IgD-negative memory B cell (primary cell): ENCODE results near the gene YDJC. TPM values are rescaled to one million over a fixed set of nuclear protein-coding genes. Genes with fewer than 3 reads are reported as not detected.
"Not testable (repeated sequence)": the region's sequence is repeated elsewhere in the genome, so short reads cannot be mapped to it uniquely, and the experiment has no call there.

ENCODE experiments used
- H3K27ac Mint-ChIP-seq, 3 donors: one replicate each; pipeline ENCODE4 v1.8.0; 2020 to 2022; ENCODE audit warnings: mild to moderate bottlenecking in 3 of 3, mixed read lengths in 3 of 3, moderate library complexity in 1 of 3
- H3K27me3 Mint-ChIP-seq: one replicate; pipeline ENCODE4 v1.8.0; 2021; ENCODE audit warnings: mixed read lengths
- H3K36me3 Mint-ChIP-seq: one replicate; pipeline ENCODE4 v1.8.0; 2020; ENCODE audit warnings: mild to moderate bottlenecking, mixed read lengths
- H3K4me1 Mint-ChIP-seq, 3 donors: one replicate each; pipeline ENCODE4 v1.8.0; 2020 to 2022; ENCODE audit warnings: mixed read lengths in 3 of 3, mild to moderate bottlenecking in 1 of 3
- H3K4me3 Mint-ChIP-seq, 4 donors: one replicate each; pipeline ENCODE4 v1.8.0; 2020 to 2022; ENCODE audit warnings: mild to moderate bottlenecking in 4 of 4, mixed read lengths in 4 of 4, moderate library complexity in 3 of 4
- H3K9me3 Mint-ChIP-seq, 3 donors: one replicate each; pipeline ENCODE4 v1.8.0; 2020 to 2021; ENCODE audit warnings: mixed read lengths in 3 of 3, mild to moderate bottlenecking in 1 of 3
- polyA plus RNA-seq: library from polyadenylated mRNA; unstranded; fragments of 300-500 nt; fragmentation: Illumina TruSeq; gene quantifications from one replicate; pipeline ENCODE4 v1.2.3, GENCODE V29; 2021

YDJC gene
- polyA plus RNA-seq, 1 donor from 2014 or later: 94.2 TPM

DNA sequence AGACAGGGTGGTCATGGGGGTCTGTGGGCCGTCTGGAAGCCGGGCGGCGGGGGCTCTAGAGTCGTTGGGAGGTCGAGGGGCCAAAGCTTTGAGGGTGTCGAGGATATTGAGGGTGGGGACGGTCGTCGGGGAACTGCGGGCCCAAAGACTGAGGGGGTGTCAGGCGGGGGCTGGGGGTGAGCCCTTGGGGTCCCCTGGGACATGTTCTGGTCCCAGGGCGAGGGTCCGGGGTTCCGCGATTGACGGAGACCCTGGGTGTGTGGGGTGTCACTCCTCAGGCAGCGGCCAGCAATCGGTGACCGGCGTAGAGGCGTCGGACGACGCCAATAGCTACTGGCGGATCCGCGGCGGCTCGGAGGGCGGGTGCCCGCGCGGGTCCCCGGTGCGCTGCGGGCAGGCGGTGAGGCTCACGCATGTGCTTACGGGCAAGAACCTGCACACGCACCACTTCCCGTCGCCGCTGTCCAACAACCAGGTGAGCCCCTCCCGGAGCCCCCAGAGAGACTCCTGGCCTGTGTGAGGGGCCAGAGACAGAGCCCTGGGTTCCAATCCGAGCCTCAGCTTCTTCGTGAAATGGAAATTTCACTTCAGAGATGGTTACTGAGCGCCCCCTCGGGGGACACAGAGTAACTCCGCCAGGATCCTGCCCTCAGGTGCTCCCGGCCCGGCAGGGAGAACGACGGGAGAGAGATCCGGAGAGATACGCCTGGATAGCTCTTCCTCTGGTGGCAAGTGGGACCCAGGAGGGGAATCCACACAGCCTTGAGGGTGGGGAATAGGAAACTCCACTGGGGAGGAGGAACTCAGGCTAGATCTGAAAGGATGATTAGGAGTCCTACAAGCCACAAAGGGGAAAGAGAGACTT is 13.0 kb upstream of the YDJC start:
- peak overlapping the region; percentile 84 to 96 (median 90) for H3K4me3 Mint-ChIP-seq
- peaks cover 4% of the 10 kb centered on the region for H3K27me3 Mint-ChIP-seq
- peak overlapping the region; percentile 82 to 94 (median 84) for H3K27ac Mint-ChIP-seq

DNA sequence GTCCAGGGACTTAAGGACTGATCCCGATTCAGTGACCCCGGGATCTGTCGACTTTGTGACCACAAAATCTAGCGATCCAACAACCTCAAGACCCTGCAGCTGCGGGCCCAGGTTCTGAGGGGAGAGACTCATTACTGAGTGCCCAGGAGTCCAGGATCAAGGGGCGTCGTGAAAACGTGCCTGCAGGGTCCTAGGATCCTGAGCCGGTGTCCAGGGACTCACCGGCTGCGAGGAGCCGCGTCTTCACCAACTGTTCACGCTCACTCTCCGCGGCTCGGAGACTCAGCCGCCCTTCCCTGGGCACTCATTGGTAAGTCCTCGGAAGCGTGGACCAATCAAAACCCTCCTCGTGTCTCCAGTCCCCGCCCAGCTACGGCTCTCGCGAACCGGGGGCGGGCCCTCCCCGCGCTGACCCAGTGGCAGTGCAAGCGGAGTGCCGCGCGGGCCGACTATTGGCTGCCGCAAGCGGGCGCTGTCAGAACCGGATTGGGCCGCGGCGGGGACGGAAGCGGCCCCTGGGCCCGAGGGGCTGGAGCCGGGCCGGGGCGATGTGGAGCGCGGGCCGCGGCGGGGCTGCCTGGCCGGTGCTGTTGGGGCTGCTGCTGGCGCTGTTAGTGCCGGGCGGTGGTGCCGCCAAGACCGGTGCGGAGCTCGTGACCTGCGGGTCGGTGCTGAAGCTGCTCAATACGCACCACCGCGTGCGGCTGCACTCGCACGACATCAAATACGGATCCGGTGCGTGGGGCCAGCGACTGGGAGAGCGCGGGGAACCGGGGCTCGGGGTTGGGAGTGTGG is 12.2 kb upstream of the YDJC start, which contains the start of gene SDF2L1:
TSS of gene SDF2L1 (plus strand) at position 514 of the 795 bp plus-strand sequence. CDS start at position 549, 35 bp downstream.
- H3K36me3 Mint-ChIP-seq: peaks cover 3% of the 10 kb centered on the region
- peaks cover 18 to 25% (median 23%) of the 10 kb centered on the region in 3 donors for H3K4me1 Mint-ChIP-seq
- H3K27ac Mint-ChIP-seq: peak within 1 kb of the TSS; percentile 82 to 94 (median 84)
- H3K9me3 Mint-ChIP-seq: no peaks in the 10 kb centered on the region
- peaks cover 4% of the 10 kb centered on the region for H3K27me3 Mint-ChIP-seq
- H3K4me3 Mint-ChIP-seq: peak within 1 kb of the TSS; percentile 84 to 96 (median 90)

More for the DNA sequence above, 13.0 kb upstream of the YDJC start:
- Mint-ChIP-seq H3K9me3 (no peaks in the 10 kb centered on the region), H3K36me3 (peaks cover 3% of the 10 kb centered on the region), H3K4me1 (peaks cover 18 to 25% (median 24%) of the 10 kb centered on the region in 3 donors)

GRCh38 chr22:21641417-21641788 is 11.6 kb upstream of the YDJC start:
- H3K4me3 Mint-ChIP-seq: peak overlapping the region; percentile 84 to 96 (median 90)
- peaks cover 4% of the 10 kb centered on the region for H3K27me3 Mint-ChIP-seq
- H3K4me1 Mint-ChIP-seq: peaks cover 14 to 20% (median 18%) of the 10 kb centered on the region in 3 donors
- H3K36me3 Mint-ChIP-seq: peaks cover 2% of the 10 kb centered on the region
- no peaks in the 10 kb centered on the region for H3K9me3 Mint-ChIP-seq
- H3K27ac Mint-ChIP-seq: peak overlapping the region; percentile 28 to 82 (median 50)

- H3K36me3 Mint-ChIP-seq: peaks cover 2% of the 10 kb centered on the region
- no peaks in the 10 kb centered on the region for H3K9me3 Mint-ChIP-seq
- peaks cover 13 to 19% (median 17%) of the 10 kb centered on the region in 3 donors for H3K4me1 Mint-ChIP-seq
- H3K4me3 Mint-ChIP-seq: peak overlapping the region in 2 of 4 donors; percentile 85 to 96
- H3K27ac Mint-ChIP-seq: peak overlapping the region in 1 of 3 donors; percentile 82
- peaks cover 4% of the 10 kb centered on the region for H3K27me3 Mint-ChIP-seq
These were observed 11.0 kb upstream of the YDJC start for GRCh38 chr22:21640810-21641209.

DNA sequence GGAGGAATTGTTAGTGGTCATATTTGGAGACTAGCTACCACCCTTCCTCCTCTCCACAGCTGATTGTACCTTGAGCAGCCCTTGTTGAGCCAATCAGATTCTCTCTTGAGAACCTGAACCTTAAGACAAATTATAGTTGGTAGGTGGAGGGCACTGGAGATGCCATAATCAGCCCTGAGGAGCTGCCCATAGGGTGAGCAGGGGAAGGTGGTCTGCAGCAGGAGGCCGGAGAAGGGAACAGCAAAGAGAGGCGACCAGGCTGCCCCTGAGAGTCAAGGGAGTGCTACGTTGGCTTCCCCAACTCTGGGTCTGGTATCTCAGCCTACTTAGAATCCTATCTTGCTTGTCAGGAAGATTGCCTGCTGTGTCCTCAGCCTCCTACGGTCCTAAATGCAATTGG is 9.5 kb upstream of the YDJC start:
- Mint-ChIP-seq H3K4me3 (peak overlapping the region in 2 of 4 donors; percentile 11 to 57), H3K4me1 (peaks cover 13 to 19% (median 17%) of the 10 kb centered on the region in 3 donors), H3K36me3 (peaks cover 2% of the 10 kb centered on the region), H3K9me3 (no peaks in the 10 kb centered on the region), H3K27me3 (peaks cover 4% of the 10 kb centered on the region), H3K27ac (peak overlapping the region in 1 of 3 donors; percentile 28)

- H3K36me3 Mint-ChIP-seq, H3K4me3 Mint-ChIP-seq, H3K27me3 Mint-ChIP-seq, H3K27ac Mint-ChIP-seq, H3K9me3 Mint-ChIP-seq: not testable (repeated sequence)
- H3K4me1 Mint-ChIP-seq: peaks cover 10 to 14% (median 14%) of the 10 kb centered on the region in 3 donors
These were observed 7.6 kb upstream of the YDJC start for GRCh38 chr22:21637450-21637849.

GRCh38 chr22:21636629-21637218 is 6.9 kb upstream of the YDJC start:
- H3K27ac Mint-ChIP-seq: peak overlapping the region in 2 of 3 donors; percentile 18 to 29
- peaks cover 0 to 1% (median 0%) of the 10 kb centered on the region in 3 donors for H3K9me3 Mint-ChIP-seq
- H3K4me3 Mint-ChIP-seq: peak overlapping the region in 1 of 4 donors; percentile 18
- peaks cover 8 to 11% (median 10%) of the 10 kb centered on the region in 3 donors for H3K4me1 Mint-ChIP-seq
- no peaks in the 10 kb centered on the region for H3K36me3 Mint-ChIP-seq
- peaks cover 4% of the 10 kb centered on the region for H3K27me3 Mint-ChIP-seq

GRCh38 chr22:21635771-21636510 is 6.1 kb upstream of the YDJC start:
- H3K27me3 Mint-ChIP-seq: peaks cover 2% of the 10 kb centered on the region
- peaks cover 0 to 1% (median 0%) of the 10 kb centered on the region in 3 donors for H3K9me3 Mint-ChIP-seq
- no peaks in the 10 kb centered on the region for H3K36me3 Mint-ChIP-seq
- H3K4me3 Mint-ChIP-seq: no peak overlapping the region
- H3K27ac Mint-ChIP-seq: no peak overlapping the region
- peaks cover 5 to 14% (median 10%) of the 10 kb centered on the region in 3 donors for H3K4me1 Mint-ChIP-seq

GRCh38 chr22:21634844-21635243 is 5.0 kb upstream of the YDJC start:
- Mint-ChIP-seq H3K36me3 (no peaks in the 10 kb centered on the region), H3K27ac (no peak overlapping the region), H3K27me3 (no peaks in the 10 kb centered on the region), H3K9me3 (peaks cover 0 to 1% (median 0%) of the 10 kb centered on the region in 3 donors), H3K4me3 (no peak overlapping the region), H3K4me1 (peaks cover 5 to 14% (median 11%) of the 10 kb centered on the region in 3 donors)

- H3K27me3 Mint-ChIP-seq: no peaks in the 10 kb centered on the region
- H3K4me3 Mint-ChIP-seq: no peak overlapping the region
- H3K36me3 Mint-ChIP-seq: no peaks in the 10 kb centered on the region
- H3K27ac Mint-ChIP-seq: no peak overlapping the region
- H3K9me3 Mint-ChIP-seq: peaks cover 0 to 1% (median 0%) of the 10 kb centered on the region in 3 donors
- H3K4me1 Mint-ChIP-seq: peaks cover 5 to 18% (median 13%) of the 10 kb centered on the region in 3 donors
These were observed 4.3 kb upstream of the YDJC start for GRCh38 chr22:21634081-21634480.

DNA sequence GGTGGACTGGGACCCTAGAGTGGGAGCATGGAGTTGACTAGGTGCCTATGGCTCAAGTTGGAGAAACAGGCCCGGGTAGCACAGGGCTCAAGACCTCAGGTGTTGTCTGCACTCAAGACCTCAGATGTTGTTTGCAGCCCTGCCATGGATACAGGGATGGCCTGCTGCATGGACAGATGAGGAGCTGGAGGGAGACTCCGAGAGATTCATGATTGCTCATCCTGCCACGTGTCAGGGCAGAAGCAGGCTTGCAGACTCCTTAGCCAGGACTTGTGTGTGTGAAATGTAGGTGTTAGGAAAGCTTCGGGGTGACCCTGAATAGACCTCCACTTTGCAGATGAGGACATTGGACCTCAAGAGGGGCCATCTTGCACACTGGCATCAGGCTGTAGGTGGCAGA is 3.7 kb upstream of the YDJC start:
- H3K27me3 Mint-ChIP-seq: no peaks in the 10 kb centered on the region

GRCh38 chr22:21632931-21633330 is 3.1 kb upstream of the YDJC start:
- Mint-ChIP-seq H3K9me3 (peaks cover 0 to 1% (median 0%) of the 10 kb centered on the region in 3 donors), H3K27me3 (no peaks in the 10 kb centered on the region), H3K27ac (peak overlapping the region in 1 of 3 donors; percentile 91), H3K4me1 (peaks cover 9 to 24% (median 13%) of the 10 kb centered on the region in 3 donors), H3K4me3 (peak overlapping the region in 2 of 4 donors; percentile 30 to 46), H3K36me3 (no peaks in the 10 kb centered on the region)

More for the DNA sequence above, 3.7 kb upstream of the YDJC start:
- H3K4me1 Mint-ChIP-seq: peaks cover 5 to 20% (median 13%) of the 10 kb centered on the region in 3 donors
- H3K4me3 Mint-ChIP-seq: peak overlapping the region in 1 of 4 donors; percentile 30
- H3K36me3 Mint-ChIP-seq: no peaks in the 10 kb centered on the region
- no peak overlapping the region for H3K27ac Mint-ChIP-seq
- peaks cover 0 to 1% (median 0%) of the 10 kb centered on the region in 3 donors for H3K9me3 Mint-ChIP-seq

DNA sequence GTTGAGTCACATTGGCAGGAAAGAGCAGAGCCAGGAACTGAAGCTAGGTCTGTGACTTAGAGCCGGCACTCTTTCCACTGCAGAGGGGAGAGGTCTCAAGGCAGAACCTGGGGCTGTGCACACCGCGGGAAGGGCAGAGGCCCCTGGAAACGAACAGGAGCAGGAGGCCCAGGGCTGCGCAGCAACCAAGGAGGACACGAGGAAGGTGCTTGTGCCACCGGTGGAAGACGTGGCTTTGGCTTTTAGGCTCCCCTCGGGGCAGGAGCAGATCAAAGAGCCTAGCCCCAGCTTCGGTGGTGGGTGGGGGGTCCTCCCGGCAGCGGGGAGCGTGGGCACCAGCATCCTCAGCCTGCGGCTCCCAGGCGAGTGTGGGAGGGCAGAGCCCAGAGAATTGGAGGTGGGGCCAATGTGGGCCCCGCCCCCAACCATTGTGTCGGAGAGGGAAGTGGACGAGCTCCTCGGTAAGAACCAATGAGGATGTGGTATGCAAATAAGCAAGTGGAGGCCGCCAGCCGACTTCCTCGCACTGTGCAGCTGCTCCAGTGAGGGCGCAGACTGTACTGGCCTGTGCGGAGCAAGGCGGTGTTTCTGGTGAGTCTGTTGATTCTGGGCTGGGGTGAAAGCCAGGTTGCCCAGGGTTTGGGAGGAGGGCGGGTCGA is 2.5 kb upstream of the YDJC start, which contains the start of gene CCDC116:
TSS of gene CCDC116 (plus strand) at position 524 of the 659 bp plus-strand sequence. CDS start 422 bp downstream, outside the sequence.
- H3K36me3 Mint-ChIP-seq: no peaks in the 10 kb centered on the region
- H3K27me3 Mint-ChIP-seq: no peaks in the 10 kb centered on the region
- peak within 1 kb of the TSS in 3 of 4 donors; percentile 45 to 96 (median 46) for H3K4me3 Mint-ChIP-seq
- H3K4me1 Mint-ChIP-seq: peaks cover 12 to 26% (median 17%) of the 10 kb centered on the region in 3 donors
- H3K9me3 Mint-ChIP-seq: peaks cover 0 to 1% (median 0%) of the 10 kb centered on the region in 3 donors
- peak within 1 kb of the TSS; percentile 80 to 96 (median 91) for H3K27ac Mint-ChIP-seq
